HEK293 (cell line): ENCODE data around the gene ST3GAL2.

ENCODE experiments used
- CTCF ChIA-PET: fragments of 350-600 bp; formaldehyde crosslinking; extraction: SDS; loops from one replicate; lab custom pipeline; 2021; ENCODE audit warnings: antibody characterized with exemption; lab: Yijun Ruan, JAX
- POLR2A ChIA-PET: fragments of 300-600 bp; formaldehyde crosslinking; extraction: SDS; loops from one replicate; lab custom pipeline; 2020; ENCODE audit warnings: antibody characterized with exemption, inconsistent platforms; lab: Yijun Ruan, JAX
- H3K27ac ChIP-seq: fragments of 200-500 bp; sonication (Bioruptor generic); 2 replicates; pipeline ENCODE4 v1.5.1; 2014; ENCODE audit warnings: low read depth, low read length, control low read depth, inconsistent platforms; ENCODE audit errors: extremely low read depth
- H3K36me3 ChIP-seq, 2 experiments: fragments of 200-500 bp in 1 of 2; sonication (Bioruptor generic) in 1 of 2; 1 replicate in 1 of 2; 2 replicates in 1 of 2; pipeline ENCODE4 v1.5.1; 2014 to 2017; ENCODE audit warnings: inconsistent platforms in 2 of 2, low read length in 2 of 2; ENCODE audit not compliant: control insufficient read depth in 2 of 2, insufficient read depth in 1 of 2
- H3K4me1 ChIP-seq: fragments of 200-500 bp; sonication (Bioruptor generic); 2 replicates; pipeline ENCODE4 v1.5.1; 2014; ENCODE audit warnings: mild to moderate bottlenecking, low read length, inconsistent platforms; ENCODE audit not compliant: control insufficient read depth, insufficient read depth
- H3K4me3 ChIP-seq: 2 replicates; pipeline ENCODE4 v1.5.1; 2011; ENCODE audit warnings: low read depth, mild to moderate bottlenecking, control low read depth, low read length, moderate library complexity
- H3K9me3 ChIP-seq: fragments of 200-500 bp; sonication (Bioruptor generic); 2 replicates; pipeline ENCODE4 v1.5.1; 2014; ENCODE audit warnings: low read depth, low read length, inconsistent platforms; ENCODE audit not compliant: control insufficient read depth, insufficient read depth
- GLIS2 ChIP-seq: fragments of 450-650 bp; formaldehyde crosslinking; IDR thresholded peaks from 2 replicates; pipeline ENCODE4 v1.5.1; 2016; ENCODE audit warnings: missing biosample characterization, missing genetic modification characterization
- KLF10 ChIP-seq: fragments of 450-650 bp; IDR thresholded peaks from 2 replicates; pipeline ENCODE4 v1.5.1; 2018; ENCODE audit warnings: missing biosample characterization, mild to moderate bottlenecking, missing genetic modification characterization
- REPIN1 ChIP-seq: fragments of 450-650 bp; formaldehyde crosslinking; IDR thresholded peaks from 2 replicates; pipeline ENCODE4 v1.5.1; 2017; ENCODE audit warnings: missing biosample characterization, missing genetic modification characterization, low read depth
- ZNF121 ChIP-seq: fragments of 450-650 bp; formaldehyde crosslinking; IDR thresholded peaks from 2 replicates; pipeline ENCODE4 v1.5.1; 2016; ENCODE audit warnings: missing biosample characterization, missing genetic modification characterization
- ZNF155 ChIP-seq: fragments of 450-650 bp; formaldehyde crosslinking; IDR thresholded peaks from 2 replicates; pipeline ENCODE4 v1.5.1; 2016; ENCODE audit warnings: missing biosample characterization, missing genetic modification characterization
- ZNF292 ChIP-seq: fragments of 450-650 bp; formaldehyde crosslinking; IDR thresholded peaks from 2 replicates; pipeline ENCODE4 v1.5.1; 2016; ENCODE audit warnings: low read depth, missing biosample characterization, missing genetic modification characterization, borderline replicate concordance
- ZNF335 ChIP-seq: fragments of 450-650 bp; formaldehyde crosslinking; conservative IDR thresholded peaks from 2 replicates; pipeline ENCODE4 v1.5.1; 2016; ENCODE audit warnings: missing biosample characterization, missing genetic modification characterization
- ZNF350 ChIP-seq: fragments of 450-650 bp; formaldehyde crosslinking; IDR thresholded peaks from 2 replicates; pipeline ENCODE4 v1.5.0; 2017; ENCODE audit warnings: missing biosample characterization, mild to moderate bottlenecking, missing genetic modification characterization
- ZNF366 ChIP-seq: fragments of 450-650 bp; formaldehyde crosslinking; conservative IDR thresholded peaks from 2 replicates; pipeline ENCODE4 v1.5.1; 2016; ENCODE audit warnings: missing biosample characterization, missing genetic modification characterization
- ZNF600 ChIP-seq: fragments of 450-650 bp; formaldehyde crosslinking; IDR thresholded peaks from 2 replicates; pipeline ENCODE4 v1.5.1; 2016; ENCODE audit warnings: missing biosample characterization, missing genetic modification characterization
- ZNF701 ChIP-seq: fragments of 450-650 bp; formaldehyde crosslinking; IDR thresholded peaks from 2 replicates; pipeline ENCODE4 v1.5.1; 2016; ENCODE audit warnings: missing biosample characterization, missing genetic modification characterization
- ZNF843 ChIP-seq: fragments of 450-650 bp; formaldehyde crosslinking; IDR thresholded peaks from 2 replicates; pipeline ENCODE4 v1.5.1; 2016; ENCODE audit warnings: missing biosample characterization, missing genetic modification characterization
- TF ChIP-seq, protein P1 (sequence below): fragments of 450-650 bp; formaldehyde crosslinking; IDR thresholded peaks from 2 replicates; pipeline ENCODE4 v1.5.1; 2016; ENCODE audit warnings: missing biosample characterization, missing genetic modification characterization, low read depth
- TF ChIP-seq, protein P2 (sequence below): sonication (generic); formaldehyde crosslinking; IDR thresholded peaks from 2 replicates; pipeline ENCODE4 v1.8.1; 2022; ENCODE audit warnings: mild to moderate bottlenecking, moderate library complexity, missing genetic modification reagents
- TF ChIP-seq, protein P3 (sequence below): fragments of 450-650 bp; formaldehyde crosslinking; IDR thresholded peaks from 2 replicates; pipeline ENCODE4 v1.5.1; 2017; ENCODE audit warnings: missing biosample characterization, mild to moderate bottlenecking, missing genetic modification characterization, moderate library complexity
- TF ChIP-seq, protein P4 (sequence below): fragments of 450-650 bp; formaldehyde crosslinking; conservative IDR thresholded peaks from 2 replicates; pipeline ENCODE4 v1.5.1; 2016; ENCODE audit warnings: low read depth, missing biosample characterization, missing genetic modification characterization

ST3GAL2 gene

DNA sequence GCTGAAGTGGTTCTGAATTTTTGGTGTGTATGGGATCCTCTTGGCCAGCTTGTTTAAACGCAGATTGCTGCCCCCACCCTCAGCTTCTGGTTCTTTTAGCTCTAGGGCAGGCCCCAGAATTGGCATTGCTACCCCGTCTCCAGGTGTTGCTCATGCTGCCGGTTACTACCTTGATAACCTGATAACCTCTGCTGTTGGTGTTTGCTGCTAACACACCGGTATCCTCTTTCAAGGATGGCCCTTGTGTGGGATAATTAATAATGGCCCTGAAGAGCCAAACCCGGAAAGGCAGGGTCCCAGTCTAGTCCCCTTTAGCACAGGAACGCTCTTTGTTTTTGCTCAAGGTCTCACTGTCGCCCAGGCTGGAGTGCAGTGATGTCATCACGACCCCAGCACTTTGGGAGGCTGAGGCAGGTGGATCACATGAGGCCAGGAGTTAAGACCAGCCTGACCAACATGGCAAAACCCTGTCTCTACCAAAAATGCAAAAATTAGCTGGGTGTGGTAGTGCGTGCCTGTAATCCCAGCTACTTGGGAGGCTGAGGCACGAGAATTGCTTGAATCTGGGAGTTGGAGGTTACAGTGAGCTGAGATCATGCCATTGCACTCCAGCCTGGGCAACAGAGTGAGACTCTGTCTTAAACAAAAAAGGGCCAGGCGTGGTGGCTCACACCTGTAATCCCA, 1.3 kb upstream of the ST3GAL2 start:
- Histone ChIP-seq H3K27ac (no peak overlapping the region), H3K4me1 (peaks cover 7% of the 10 kb centered on the region), H3K9me3 (no peaks in the 10 kb centered on the region), H3K36me3 (peaks cover 0 to under 1% of the 10 kb centered on the region in 2 experiments; a peak in 1 of 3 replicates), H3K4me3 (no peak overlapping the region)
- ChIA-PET CTCF (interaction anchor here (0.9 to 2.2 kb wide), 2 partner anchors 13 to 46 kb away, joined by 3 to 9 read pairs; partner anchors contain the start of gene FCSK), POLR2A (interaction anchor here (0.7 to 6.0 kb wide), 5 partner anchors 12 to 151 kb away, joined by 3 to 31 read pairs (median 12); partner anchors contain the start of genes AARS1 and FCSK)
- TF ChIP-seq, protein P1, sequence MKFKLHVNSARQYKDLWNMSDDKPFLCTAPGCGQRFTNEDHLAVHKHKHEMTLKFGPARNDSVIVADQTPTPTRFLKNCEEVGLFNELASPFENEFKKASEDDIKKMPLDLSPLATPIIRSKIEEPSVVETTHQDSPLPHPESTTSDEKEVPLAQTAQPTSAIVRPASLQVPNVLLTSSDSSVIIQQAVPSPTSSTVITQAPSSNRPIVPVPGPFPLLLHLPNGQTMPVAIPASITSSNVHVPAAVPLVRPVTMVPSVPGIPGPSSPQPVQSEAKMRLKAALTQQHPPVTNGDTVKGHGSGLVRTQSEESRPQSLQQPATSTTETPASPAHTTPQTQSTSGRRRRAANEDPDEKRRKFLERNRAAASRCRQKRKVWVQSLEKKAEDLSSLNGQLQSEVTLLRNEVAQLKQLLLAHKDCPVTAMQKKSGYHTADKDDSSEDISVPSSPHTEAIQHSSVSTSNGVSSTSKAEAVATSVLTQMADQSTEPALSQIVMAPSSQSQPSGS (tag by site-specific recombination), result peak; percentile 69
- TF ChIP-seq ZNF843 (tag by site-specific recombination) (no peak), ZNF121 (tag by site-specific recombination) (peak; percentile 68)

DNA sequence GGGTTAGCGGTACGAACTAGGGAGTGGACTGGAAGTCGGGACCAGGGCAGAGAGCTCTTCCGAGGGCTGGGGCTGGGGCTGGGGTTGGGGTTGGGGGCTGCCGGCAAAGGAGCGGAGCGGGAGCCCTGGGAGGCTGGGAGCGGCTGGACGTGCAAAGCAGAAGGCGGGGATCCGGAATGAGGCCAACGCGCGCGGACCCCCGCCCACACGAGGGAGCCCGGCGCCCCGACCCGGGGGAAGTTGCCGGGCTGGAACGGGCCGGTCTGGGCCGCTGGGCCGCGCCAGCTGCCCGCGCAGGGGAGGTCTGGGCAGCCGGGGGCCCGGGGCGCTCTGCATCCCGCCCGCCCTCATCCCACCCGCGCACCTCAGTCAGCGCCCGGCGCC, 323 bp downstream of the ST3GAL2 start:
- Histone ChIP-seq H3K36me3 (peaks cover 0 to 13% of the 10 kb centered on the region in 2 experiments; a peak in 1 of 3 replicates), H3K4me3 (peak overlapping the region; percentile 52), H3K27ac (peak overlapping the region; percentile 71; the same call in 1 of the 2 replicates), H3K4me1 (peaks cover 7% of the 10 kb centered on the region), H3K9me3 (no peaks in the 10 kb centered on the region)
- TF ChIP-seq ZNF701 (tag by site-specific recombination) (no peak), REPIN1 (tag by site-specific recombination) (no peak), ZNF350 (no peak), ZNF155 (tag by site-specific recombination) (no peak), KLF10 (tag by site-specific recombination) (no peak)
- POLR2A ChIA-PET, result interaction anchor here (0.5 to 6.0 kb wide), 9 partner anchors 8 to 58 kb away, joined by 3 to 31 read pairs (median 4); partner anchors contain the start of gene FCSK
- CTCF ChIA-PET, result interaction anchor here (1.0 to 2.2 kb wide), 2 partner anchors 15 to 44 kb away, joined by 3 to 9 read pairs; partner anchors contain the start of gene FCSK

GRCh38 chr16:70437582-70438557, 1.0 kb downstream of the ST3GAL2 start:
- H3K27ac ChIP-seq, result peak overlapping the region; percentile 71
- POLR2A ChIA-PET, result interaction anchor here (0.5 to 6.0 kb wide), 11 partner anchors 9 to 57 kb away, joined by 3 to 31 read pairs (median 4); partner anchors contain the start of gene FCSK
- H3K4me3 ChIP-seq, result peak overlapping the region; percentile 52
- peaks cover 7% of the 10 kb centered on the region for H3K4me1 ChIP-seq
- H3K9me3 ChIP-seq, result no peaks in the 10 kb centered on the region
- CTCF ChIA-PET, result interaction anchor here (0.8 to 1.3 kb wide), 4 partner anchors 16 to 57 kb away, joined by 3 to 4 read pairs (median 4); no protein-coding TSS in a partner anchor
- H3K36me3 ChIP-seq, result peaks cover 0 to 13% of the 10 kb centered on the region in 2 experiments; a peak in 1 of 3 replicates
- TF ChIP-seq, protein P2, sequence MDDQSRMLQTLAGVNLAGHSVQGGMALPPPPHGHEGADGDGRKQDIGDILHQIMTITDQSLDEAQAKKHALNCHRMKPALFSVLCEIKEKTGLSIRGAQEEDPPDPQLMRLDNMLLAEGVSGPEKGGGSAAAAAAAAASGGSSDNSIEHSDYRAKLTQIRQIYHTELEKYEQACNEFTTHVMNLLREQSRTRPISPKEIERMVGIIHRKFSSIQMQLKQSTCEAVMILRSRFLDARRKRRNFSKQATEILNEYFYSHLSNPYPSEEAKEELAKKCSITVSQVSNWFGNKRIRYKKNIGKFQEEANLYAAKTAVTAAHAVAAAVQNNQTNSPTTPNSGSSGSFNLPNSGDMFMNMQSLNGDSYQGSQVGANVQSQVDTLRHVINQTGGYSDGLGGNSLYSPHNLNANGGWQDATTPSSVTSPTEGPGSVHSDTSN (CRISPR knock-in tag), result no peak
- TF ChIP-seq, protein P3, sequence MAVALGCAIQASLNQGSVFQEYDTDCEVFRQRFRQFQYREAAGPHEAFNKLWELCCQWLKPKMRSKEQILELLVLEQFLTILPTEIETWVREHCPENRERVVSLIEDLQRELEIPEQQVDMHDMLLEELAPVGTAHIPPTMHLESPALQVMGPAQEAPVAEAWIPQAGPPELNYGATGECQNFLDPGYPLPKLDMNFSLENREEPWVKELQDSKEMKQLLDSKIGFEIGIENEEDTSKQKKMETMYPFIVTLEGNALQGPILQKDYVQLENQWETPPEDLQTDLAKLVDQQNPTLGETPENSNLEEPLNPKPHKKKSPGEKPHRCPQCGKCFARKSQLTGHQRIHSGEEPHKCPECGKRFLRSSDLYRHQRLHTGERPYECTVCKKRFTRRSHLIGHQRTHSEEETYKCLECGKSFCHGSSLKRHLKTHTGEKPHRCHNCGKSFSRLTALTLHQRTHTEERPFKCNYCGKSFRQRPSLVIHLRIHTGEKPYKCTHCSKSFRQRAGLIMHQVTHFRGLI (tag by site-specific recombination), result peak; percentile 72
- TF ChIP-seq ZNF366 (tag by site-specific recombination) (peak; percentile 64), ZNF600 (tag by site-specific recombination) (peak; percentile 48; the same call in 1 of the 2 replicates), ZNF292 (tag by site-specific recombination) (no peak), ZNF335 (peak; percentile 95), GLIS2 (peak; percentile 63)
- TF ChIP-seq, protein P4, sequence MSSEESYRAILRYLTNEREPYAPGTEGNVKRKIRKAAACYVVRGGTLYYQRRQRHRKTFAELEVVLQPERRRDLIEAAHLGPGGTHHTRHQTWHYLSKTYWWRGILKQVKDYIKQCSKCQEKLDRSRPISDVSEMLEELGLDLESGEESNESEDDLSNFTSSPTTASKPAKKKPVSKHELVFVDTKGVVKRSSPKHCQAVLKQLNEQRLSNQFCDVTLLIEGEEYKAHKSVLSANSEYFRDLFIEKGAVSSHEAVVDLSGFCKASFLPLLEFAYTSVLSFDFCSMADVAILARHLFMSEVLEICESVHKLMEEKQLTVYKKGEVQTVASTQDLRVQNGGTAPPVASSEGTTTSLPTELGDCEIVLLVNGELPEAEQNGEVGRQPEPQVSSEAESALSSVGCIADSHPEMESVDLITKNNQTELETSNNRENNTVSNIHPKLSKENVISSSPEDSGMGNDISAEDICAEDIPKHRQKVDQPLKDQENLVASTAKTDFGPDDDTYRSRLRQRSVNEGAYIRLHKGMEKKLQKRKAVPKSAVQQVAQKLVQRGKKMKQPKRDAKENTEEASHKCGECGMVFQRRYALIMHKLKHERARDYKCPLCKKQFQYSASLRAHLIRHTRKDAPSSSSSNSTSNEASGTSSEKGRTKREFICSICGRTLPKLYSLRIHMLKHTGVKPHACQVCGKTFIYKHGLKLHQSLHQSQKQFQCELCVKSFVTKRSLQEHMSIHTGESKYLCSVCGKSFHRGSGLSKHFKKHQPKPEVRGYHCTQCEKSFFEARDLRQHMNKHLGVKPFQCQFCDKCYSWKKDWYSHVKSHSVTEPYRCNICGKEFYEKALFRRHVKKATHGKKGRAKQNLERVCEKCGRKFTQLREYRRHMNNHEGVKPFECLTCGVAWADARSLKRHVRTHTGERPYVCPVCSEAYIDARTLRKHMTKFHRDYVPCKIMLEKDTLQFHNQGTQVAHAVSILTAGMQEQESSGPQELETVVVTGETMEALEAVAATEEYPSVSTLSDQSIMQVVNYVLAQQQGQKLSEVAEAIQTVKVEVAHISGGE (tag by site-specific recombination), result 0 out of 2 replicates have a peak, but pooled peaks have one; percentile 27
